GM19240 (cell line): ENCODE data around the gene METAP1D.
"Not testable (repeated sequence)": the region's sequence is repeated elsewhere in the genome, so short reads cannot be mapped to it uniquely, and the experiment has no call there.

Experiments
- DNase-seq: peaks from one replicate; pipeline ENCODE4 v3.0.0; 2011; ENCODE audit warnings: low spot score; ENCODE audit not compliant: insufficient read length

METAP1D gene

DNA sequence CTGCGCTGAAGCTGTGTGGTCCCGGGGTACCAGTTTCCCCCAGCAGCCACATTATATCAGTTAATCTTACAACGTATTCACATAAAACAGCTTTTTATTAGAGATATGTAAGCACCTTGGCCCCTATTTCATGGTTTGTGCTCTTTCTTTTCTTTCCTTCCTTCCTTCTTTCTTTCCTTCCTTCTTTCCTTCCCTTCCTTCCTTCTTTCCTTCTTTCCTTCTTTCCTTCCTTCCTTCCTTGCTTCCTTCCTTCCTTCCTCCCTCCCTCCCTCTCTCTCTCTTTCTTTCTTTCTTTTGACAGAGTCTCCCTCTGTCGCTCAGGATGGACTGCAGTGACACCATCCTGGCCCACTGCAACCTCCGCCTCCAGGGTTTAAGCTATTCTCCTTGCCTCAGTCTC lies 3.7 kb upstream of the METAP1D start:
- DNase-seq: no peak

- not testable (repeated sequence) for DNase-seq
These were observed 2.7 kb upstream of the METAP1D start for GRCh38 chr2:171997031-171997430.

DNA sequence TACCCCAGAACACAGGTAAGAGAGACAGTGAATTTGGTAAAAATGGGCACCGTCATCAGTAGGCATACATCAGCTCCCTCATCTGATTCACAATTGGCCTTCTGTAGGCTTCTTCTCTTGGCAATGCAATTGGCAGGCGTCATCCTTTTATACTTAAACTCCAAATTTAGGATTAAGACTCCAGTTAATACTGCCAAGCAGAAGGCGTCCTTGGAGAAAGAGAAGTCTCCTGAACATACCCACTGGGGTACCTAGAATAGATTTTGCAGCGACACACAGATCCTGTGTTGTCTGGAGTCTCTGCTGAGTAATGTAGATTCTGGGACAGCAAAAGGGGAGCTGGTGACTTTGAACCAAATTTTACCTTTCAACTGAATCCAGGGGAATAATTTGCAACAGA lies 592 bp upstream of the METAP1D start:
- DNase-seq: no peak

DNA sequence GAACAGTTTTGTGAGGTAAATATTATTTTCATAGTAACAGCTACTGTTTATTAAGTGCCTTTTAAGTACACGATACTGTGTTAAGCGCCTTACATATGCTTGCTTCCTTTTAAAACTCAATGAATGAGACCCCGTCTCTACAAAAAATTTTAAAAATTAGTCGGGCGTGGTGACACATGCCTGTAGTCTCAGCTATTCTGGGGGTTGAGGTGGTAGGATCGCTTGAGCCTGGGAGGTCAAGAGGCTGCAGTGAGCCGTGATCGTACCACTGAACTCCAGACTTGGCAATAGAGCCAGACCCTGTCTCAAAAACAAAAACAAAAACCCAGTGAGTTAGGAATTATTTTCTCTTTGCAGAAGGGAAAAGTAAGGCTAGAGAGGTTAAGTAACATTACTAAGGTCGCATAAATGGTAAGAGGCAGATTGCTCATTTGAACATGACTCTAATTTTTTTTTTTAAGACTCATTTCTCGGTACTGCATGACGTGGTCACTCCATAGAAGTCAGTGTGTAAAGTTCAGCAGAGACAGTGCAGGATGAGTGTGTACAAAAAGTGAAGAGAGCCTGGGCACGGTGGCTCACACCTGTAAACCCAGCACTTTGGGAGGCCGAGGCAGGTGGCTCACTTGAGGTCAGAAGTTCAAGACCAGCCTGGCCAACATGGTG lies 1.1 kb downstream of the METAP1D start:
- no peak for DNase-seq

DNA sequence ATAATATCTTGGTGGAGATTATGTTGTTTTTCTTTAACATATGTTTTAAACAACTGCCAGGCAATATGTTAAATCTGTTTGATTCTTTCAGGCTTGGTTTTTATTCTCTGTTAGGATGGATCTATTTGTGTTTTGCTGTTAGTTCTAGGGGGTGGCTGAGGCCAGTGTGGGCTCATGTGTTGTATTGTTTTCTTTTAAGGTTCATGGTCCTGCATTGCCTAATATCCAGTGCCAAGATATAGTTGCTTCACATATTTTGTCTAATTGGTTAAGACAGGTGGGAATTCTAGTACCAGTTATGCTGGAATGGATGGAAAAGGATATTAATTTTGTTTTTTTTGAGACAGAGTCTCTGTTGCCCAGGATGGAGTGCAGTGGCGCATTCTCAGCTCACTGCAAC lies 7.6 kb downstream of the METAP1D start:
- no peak for DNase-seq

DNA sequence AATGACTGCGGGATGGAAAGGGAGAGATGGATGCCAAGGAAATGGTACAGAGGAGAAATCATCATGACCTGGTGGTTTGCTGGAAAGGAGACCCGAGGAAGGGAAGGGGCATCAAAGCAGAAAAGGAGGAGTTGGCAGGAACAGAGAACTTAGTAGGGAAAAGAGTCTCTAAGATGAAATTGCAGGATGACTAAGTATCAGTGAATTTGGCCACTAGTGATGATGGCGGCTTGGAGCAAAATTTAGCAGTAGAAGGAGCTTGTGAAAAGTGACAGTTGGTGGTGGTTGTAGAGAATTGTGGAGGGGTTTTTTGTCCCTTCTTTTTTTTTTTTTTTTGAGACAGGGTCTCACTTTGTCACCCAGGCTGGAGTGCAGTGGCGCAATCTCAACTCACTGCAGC lies 10.1 kb downstream of the METAP1D start:
- DNase-seq: no peak

- DNase-seq: no peak
These were observed 12.2 kb downstream of the METAP1D start for GRCh38 chr2:172011812-172012575.

DNA sequence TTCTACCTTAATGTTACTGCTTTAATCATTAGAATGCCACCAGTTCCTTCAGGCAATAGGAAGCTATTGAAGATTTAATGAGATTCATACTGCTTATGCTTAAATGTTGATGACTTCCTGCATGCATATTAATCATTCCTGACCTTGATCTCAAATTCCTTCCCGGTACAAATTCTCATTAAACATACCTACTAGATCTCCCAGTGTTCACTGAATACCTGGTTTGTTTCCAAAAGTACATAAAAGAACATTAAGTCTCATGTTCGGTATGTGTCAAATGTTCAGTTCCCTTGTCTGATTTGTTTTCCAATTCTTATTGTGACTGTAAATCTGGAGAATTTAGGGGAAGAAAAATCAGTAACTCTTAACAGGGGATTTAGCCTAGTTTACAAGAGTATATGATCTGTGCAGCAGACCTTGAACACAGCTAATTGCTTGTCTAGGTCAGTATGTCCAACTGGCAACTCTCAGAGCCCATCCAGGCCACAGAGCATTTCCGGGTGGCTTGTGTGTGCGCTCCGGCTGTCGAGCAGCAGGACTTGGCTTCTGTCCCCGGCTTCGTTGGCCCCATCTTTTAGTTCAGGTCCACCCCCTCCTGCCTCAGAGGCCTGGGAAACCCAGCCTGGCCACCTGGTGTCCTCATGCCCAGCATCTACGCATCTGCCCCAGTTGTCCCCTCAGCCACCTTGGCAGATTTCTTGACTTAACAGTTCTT lies 13.1 kb downstream of the METAP1D start:
- no peak for DNase-seq

- no peak for DNase-seq
These were observed 13.6 kb downstream of the METAP1D start for GRCh38 chr2:172013396-172013795.

GRCh38 chr2:172021074-172021931 lies 21.6 kb downstream of the METAP1D start:
- DNase-seq: no peak

DNA sequence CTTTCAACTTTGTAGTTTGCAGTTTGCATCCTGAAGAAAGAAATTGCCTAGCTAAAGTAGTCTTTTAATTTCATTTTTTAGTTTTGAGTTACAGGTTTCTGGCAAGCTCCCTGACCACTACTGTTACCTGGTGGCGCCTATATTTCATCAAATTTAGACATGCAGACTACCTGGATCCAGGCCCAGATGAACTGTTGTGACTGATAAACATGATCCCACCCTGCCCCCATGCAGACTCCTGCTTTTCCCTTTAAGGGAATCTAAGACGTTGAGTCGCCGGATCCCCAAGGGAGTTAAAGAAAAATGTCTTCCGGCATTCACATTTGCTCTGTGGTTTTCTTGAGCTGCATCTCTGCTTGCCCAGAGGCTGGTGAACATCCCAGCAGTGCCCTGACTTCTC lies 22.2 kb downstream of the METAP1D start:
- no peak for DNase-seq

DNA sequence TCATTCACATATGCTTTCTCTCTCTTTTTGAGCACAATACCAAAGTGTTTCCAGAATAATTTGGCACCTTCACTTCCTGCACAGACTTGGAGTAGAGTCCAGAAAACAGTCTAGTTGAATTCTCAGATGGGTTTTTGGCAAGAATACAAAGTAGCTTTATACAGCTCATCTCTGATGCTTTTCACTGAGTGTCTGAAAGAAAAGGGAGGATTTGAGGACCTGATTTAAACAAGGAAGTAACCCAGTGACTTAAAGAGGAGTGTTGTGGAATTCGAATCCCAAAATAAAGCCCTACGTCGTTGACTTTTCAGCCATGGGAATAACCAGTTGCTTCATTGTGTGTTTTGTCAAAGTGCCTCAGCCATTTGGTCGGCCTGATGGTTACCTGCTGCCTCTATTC lies 31.8 kb downstream of the METAP1D start:
- no peak for DNase-seq

DNA sequence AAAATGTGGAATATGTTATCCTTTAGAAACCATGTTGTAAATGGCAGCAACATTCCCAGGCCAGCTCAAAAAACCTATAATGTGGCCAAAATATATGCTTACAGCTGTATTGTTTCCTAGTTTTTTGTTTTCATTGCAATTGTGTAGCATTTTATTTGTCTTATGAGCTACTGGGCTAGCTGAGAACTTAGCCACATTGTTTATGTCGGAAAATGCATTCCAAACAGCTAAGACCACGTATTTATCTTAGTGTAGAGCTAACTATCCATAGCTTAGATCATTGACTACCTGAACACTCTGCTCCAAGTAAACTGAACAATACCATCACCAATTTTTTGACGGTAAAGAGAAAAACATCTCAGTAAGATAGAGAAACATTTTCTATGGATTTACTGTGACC lies 38.4 kb downstream of the METAP1D start:
- no peak for DNase-seq

GRCh38 chr2:172038604-172039003 lies 38.9 kb downstream of the METAP1D start:
- no peak for DNase-seq

- no peak for DNase-seq
These were observed 39.4 kb downstream of the METAP1D start for GRCh38 chr2:172039011-172039704.

DNA sequence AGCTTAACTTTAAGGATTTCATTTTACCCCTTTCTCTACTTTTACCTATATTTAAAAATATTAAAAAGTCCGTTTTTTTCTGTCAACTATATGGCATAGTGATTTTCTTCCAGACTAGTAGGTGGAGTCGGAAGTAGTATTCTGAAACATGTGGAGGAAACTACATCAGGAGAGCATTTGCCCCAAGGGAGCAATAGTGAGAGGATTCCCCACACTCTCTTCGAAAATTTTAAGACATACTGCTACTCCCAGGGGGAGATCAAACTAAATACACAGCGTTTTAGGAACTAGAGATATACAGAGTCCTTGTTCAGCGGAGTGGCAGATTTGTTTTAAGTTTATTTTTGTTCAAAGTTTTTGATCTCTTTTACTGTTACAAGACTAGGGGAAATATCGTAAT lies 40.6 kb downstream of the METAP1D start:
- no peak for DNase-seq

GRCh38 chr2:172046080-172046678 lies 46.4 kb downstream of the METAP1D start:
- DNase-seq: no peak

GRCh38 chr2:172046866-172047565 lies 47.3 kb downstream of the METAP1D start:
- DNase-seq: no peak

DNA sequence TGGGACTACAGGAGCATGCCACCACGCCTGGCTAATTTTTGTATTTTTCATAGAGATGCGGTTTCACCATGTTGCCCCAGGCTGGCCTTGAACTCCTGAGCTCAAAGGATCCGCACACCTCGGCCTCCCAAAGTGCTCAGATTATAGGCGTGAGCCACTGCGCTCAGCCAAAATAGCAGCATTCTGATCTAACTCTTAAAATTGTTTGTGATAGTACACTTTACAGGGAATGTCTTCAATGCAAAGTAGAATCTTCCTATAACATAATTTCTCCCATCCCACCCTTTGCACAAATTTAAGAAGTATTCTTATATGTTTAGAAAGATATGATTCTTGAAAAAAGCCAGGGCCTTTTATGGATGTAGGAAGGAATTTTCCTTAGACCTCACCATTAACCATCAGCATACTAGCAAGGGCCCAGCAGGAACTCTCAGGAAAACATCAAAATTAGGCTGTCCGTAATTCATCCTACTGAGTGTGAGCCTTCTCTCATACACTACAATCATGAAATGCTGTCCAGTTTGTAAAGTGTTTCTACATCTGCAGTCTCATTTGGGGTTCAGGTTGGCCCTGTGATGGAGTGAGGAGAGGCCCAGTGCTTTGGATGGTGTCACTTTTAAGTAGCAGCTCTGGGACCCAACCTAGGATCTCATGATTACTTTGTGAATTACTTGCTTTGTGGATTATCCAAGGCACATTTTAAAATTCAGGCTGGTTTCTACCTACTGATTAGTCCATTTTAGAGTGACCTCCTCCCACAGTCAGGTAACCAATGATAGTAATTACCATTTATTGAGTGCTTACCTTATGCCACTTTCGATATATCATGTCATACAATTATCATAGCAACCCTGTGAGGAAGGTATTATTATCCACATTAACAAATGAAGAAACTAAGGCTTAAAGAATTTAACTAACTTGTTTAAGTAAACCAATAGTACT lies 48.1 kb downstream of the METAP1D start:
- no peak for DNase-seq
